Gastroesophageal sphincter (tissue), 3 donors: ENCODE measurements around the gene RNF133.

Experiments
- CTCF ChIP-seq, 4 experiments: fragments of 200-600 bp in 2 of 4; fragments of 450-650 bp in 2 of 4; sonication (generic) in 1 of 4; IDR thresholded peaks; one replicate each; pipeline ENCODE4 v1.5.1; 2017 to 2019; ENCODE audit warnings: antibody characterized with exemption in 4 of 4, mild to moderate bottlenecking in 2 of 4, moderate library complexity in 2 of 4
- POLR2A ChIP-seq, 2 donors: fragments of 450-650 bp; IDR thresholded peaks; one replicate each; pipeline ENCODE4 v1.6.1; 2017; ENCODE audit warnings: antibody characterized with exemption in 2 of 2, mild to moderate bottlenecking in 2 of 2, moderate library complexity in 1 of 2
- POLR2AphosphoS5 ChIP-seq: sonication (generic); formaldehyde crosslinking; IDR thresholded peaks from one replicate; pipeline ENCODE4 v1.6.1; 2017; ENCODE audit warnings: antibody characterized with exemption

DNA sequence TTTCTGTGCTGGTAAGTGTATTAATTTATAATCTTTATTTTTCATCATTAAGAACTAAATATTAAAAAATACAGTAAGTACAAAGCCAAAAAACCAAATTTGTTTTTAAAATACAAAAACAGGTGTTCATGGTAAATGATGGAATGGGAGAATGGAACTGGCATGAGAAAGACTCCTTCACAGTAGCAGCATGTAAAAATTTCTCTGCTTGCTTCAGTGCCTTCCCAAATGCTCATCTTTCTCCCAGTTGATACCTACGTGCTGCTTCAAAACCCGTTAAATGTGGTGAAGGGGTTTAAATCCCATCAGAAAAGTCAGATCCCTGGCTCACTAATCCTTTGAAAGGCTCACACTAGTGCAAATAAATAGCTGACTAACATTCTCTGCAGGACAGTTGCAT lies 4.2 kb downstream of the RNF133 start:
- TF ChIP-seq CTCF (IDR thresholded peaks at IDR 0.05) (no peak), POLR2AphosphoS5 (no peak), POLR2A (IDR thresholded peaks at IDR 0.05) (no peak)
